NCI-H1105 treated with DMSO at 0.1 percent for 48 hours (cell line): ENCODE data around the gene PLXNA4.

Source experiments
- DNase-seq: peaks from one replicate; lab custom pipeline; 2025; lab: John Stamatoyannopoulos, UW

Gene PLXNA4

GRCh38 chr7:132081686-132082085 lies 494.6 kb downstream of the PLXNA4 start:
- no peak for DNase-seq

- DNase-seq, result no peak
Measured at GRCh38 chr7:132080967-132081668, 495.2 kb downstream of the PLXNA4 start.

GRCh38 chr7:132080467-132080866 lies 495.8 kb downstream of the PLXNA4 start:
- DNase-seq, result no peak

GRCh38 chr7:132078891-132079735 lies 497.2 kb downstream of the PLXNA4 start:
- DNase-seq, result no peak

GRCh38 chr7:132077971-132078685 lies 498.1 kb downstream of the PLXNA4 start:
- DNase-seq, result no peak

GRCh38 chr7:132076301-132077035 lies 499.8 kb downstream of the PLXNA4 start:
- DNase-seq, result no peak

- DNase-seq, result no peak
Measured at GRCh38 chr7:132075515-132075914, 500.8 kb downstream of the PLXNA4 start.

- DNase-seq, result no peak
Measured at GRCh38 chr7:132073920-132074589, 502.2 kb downstream of the PLXNA4 start.
